ENCODE results near the gene CCR4. TPM values are rescaled to one million over a fixed set of nuclear protein-coding genes. Genes with fewer than 3 reads are reported as not detected.
"Not testable (repeated sequence)": the region's sequence is repeated elsewhere in the genome, so short reads cannot be mapped to it uniquely, and the experiment has no call there.

Gene CCR4
- total RNA-seq, 2 donors from 2014 or later: 0.14 to 1.2 TPM

DNA sequence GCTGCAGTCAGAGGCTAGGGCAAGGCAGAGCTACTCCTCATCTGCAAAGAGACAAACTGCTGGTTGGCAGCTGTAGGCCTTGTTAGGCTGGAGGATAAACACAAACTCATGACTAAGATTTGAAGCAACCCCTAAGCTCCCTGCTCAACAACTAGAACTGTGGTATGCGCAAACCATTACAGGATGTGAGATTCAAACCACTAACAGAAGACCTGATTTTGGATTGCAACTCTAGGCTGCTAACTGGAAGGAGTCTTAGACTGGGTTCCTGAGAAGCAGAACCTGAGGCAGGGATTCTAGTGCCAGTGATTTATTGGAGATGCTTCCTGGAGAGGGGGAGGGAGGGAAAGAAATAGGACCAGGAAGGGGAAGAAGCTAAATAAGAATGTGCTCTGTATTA is 22.5 kb downstream of the CCR4 start:
- intact Hi-C loops (cut with DNase I): no loop called here
- H3K4me1 ChIP-seq (replicated peaks): no peaks in the 10 kb centered on the region
- no peaks in the 10 kb centered on the region for H3K9me3 ChIP-seq
- TF ChIP-seq POLR2AphosphoS5 (IDR thresholded peaks at IDR 0.05): no peak
- TF ChIP-seq, protein P1, sequence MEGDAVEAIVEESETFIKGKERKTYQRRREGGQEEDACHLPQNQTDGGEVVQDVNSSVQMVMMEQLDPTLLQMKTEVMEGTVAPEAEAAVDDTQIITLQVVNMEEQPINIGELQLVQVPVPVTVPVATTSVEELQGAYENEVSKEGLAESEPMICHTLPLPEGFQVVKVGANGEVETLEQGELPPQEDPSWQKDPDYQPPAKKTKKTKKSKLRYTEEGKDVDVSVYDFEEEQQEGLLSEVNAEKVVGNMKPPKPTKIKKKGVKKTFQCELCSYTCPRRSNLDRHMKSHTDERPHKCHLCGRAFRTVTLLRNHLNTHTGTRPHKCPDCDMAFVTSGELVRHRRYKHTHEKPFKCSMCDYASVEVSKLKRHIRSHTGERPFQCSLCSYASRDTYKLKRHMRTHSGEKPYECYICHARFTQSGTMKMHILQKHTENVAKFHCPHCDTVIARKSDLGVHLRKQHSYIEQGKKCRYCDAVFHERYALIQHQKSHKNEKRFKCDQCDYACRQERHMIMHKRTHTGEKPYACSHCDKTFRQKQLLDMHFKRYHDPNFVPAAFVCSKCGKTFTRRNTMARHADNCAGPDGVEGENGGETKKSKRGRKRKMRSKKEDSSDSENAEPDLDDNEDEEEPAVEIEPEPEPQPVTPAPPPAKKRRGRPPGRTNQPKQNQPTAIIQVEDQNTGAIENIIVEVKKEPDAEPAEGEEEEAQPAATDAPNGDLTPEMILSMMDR (IDR thresholded peaks at IDR 0.05): no peak
- no peak for TF ChIP-seq POLR2A (IDR thresholded peaks at IDR 0.05)
- no peak overlapping the region for H3K4me3 ChIP-seq
- H3K27me3 ChIP-seq (replicated peaks; ENCODE audit: insufficient read depth): no peaks in the 10 kb centered on the region
- H3K27ac ChIP-seq: no peak overlapping the region
- 89% methylated on average over 1 of the region's 1 CpG for WGBS
- no peaks in the 10 kb centered on the region for H3K36me3 ChIP-seq
- DNase-seq (ENCODE audit: low spot score): no peak

GRCh38 chr3:32975891-32976595 is 24.6 kb downstream of the CCR4 start:
- no peak for TF ChIP-seq POLR2AphosphoS5 (IDR thresholded peaks at IDR 0.05)
- TF ChIP-seq, protein P1 (IDR thresholded peaks at IDR 0.05): no peak
- TF ChIP-seq POLR2A (IDR thresholded peaks at IDR 0.05): no peak
- H3K27ac ChIP-seq: no peak overlapping the region
- intact Hi-C loops (cut with DNase I): no loop called here
- no peaks in the 10 kb centered on the region for H3K27me3 ChIP-seq (replicated peaks; ENCODE audit: insufficient read depth)
- no peaks in the 10 kb centered on the region for H3K9me3 ChIP-seq
- DNase-seq (ENCODE audit: low spot score): no peak
- H3K36me3 ChIP-seq: no peaks in the 10 kb centered on the region
- no peaks in the 10 kb centered on the region for H3K4me1 ChIP-seq (replicated peaks)
- 90% methylated on average over 6 of the region's 6 CpGs for WGBS
- H3K4me3 ChIP-seq: no peak overlapping the region

GRCh38 chr3:32977861-32978260 is 26.4 kb downstream of the CCR4 start:
- WGBS: 66% methylated on average over 10 of the region's 10 CpGs
- Histone ChIP-seq H3K36me3 (no peaks in the 10 kb centered on the region), H3K27me3 (replicated peaks; ENCODE audit: insufficient read depth) (no peaks in the 10 kb centered on the region), H3K27ac (no peak overlapping the region), H3K4me3 (no peak overlapping the region), H3K9me3 (no peaks in the 10 kb centered on the region), H3K4me1 (replicated peaks) (no peaks in the 10 kb centered on the region)
- TF ChIP-seq POLR2AphosphoS5 (IDR thresholded peaks at IDR 0.05): no peak
- TF ChIP-seq POLR2A (IDR thresholded peaks at IDR 0.05): no peak
- TF ChIP-seq, protein P1 (IDR thresholded peaks at IDR 0.05): no peak
- intact Hi-C loops (cut with DNase I): no loop called here
- DNase-seq (ENCODE audit: low spot score): no peak

GRCh38 chr3:32978331-32978730 is 26.9 kb downstream of the CCR4 start:
- H3K36me3 ChIP-seq: no peaks in the 10 kb centered on the region
- no peak overlapping the region for H3K27ac ChIP-seq
- whole genome bisulfite sequencing: 74% methylated on average over 5 of the region's 5 CpGs
- H3K27me3 ChIP-seq (replicated peaks; ENCODE audit: insufficient read depth): no peaks in the 10 kb centered on the region
- no peaks in the 10 kb centered on the region for H3K4me1 ChIP-seq (replicated peaks)
- DNase-seq (ENCODE audit: low spot score): no peak
- TF ChIP-seq, protein P1 (IDR thresholded peaks at IDR 0.05): no peak
- TF ChIP-seq POLR2A (IDR thresholded peaks at IDR 0.05): no peak
- no peak for TF ChIP-seq POLR2AphosphoS5 (IDR thresholded peaks at IDR 0.05)
- intact Hi-C loops (cut with DNase I): no loop called here
- no peak overlapping the region for H3K4me3 ChIP-seq
- H3K9me3 ChIP-seq: no peaks in the 10 kb centered on the region

DNA sequence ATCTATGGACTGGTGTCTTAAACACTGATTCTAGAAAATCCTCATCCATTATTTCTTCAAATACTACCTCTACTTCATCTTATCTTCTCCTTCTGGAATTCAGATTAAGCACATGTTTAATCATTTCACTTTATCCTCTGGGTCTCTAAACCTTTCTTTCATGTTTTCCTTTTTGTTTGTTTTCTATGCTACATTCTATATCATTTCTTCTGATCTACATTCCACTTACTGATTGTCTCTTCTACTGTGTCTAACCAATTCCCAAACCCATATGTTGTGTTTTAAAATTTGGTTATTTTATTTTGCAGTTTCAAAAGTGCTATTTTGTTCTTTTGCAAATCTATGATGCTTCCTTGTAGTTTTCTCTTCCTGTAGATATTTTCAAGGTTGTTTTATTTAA is 31.7 kb downstream of the CCR4 start:
- TF ChIP-seq, protein P1 (IDR thresholded peaks at IDR 0.05): no peak
- TF ChIP-seq POLR2AphosphoS5 (IDR thresholded peaks at IDR 0.05) (no peak), POLR2A (IDR thresholded peaks at IDR 0.05) (no peak)
- Histone ChIP-seq H3K4me3 (no peak overlapping the region), H3K27ac (no peak overlapping the region), H3K9me3 (no peaks in the 10 kb centered on the region), H3K4me1 (replicated peaks) (no peaks in the 10 kb centered on the region), H3K36me3 (no peaks in the 10 kb centered on the region), H3K27me3 (replicated peaks; ENCODE audit: insufficient read depth) (no peaks in the 10 kb centered on the region)
- no peak for DNase-seq (ENCODE audit: low spot score)
- intact Hi-C loops (cut with DNase I): no loop called here

DNA sequence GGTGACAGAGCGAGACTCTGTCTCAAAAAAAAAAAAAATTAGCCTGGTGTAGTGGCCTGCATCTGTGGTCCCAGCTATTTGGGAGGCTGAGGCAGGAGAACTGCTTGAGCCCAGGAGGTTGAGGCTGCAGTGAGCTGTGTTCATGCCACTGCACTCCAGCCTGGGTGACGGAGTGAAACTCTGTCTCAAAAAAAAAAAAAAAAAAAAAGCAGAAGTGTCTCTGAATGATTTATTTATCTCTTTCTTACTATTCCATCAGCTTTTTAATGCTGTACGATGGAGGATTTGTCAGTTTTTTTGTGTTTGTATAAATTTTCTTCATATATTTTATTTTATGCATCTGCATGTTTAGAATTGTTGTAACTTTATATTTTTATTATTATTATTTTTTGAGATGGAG is 33.5 kb downstream of the CCR4 start:
- H3K27me3 ChIP-seq (replicated peaks; ENCODE audit: insufficient read depth); DNase-seq (ENCODE audit: low spot score); H3K4me3 ChIP-seq; H3K4me1 ChIP-seq (replicated peaks); H3K36me3 ChIP-seq; H3K27ac ChIP-seq; intact Hi-C loops (cut with DNase I); H3K9me3 ChIP-seq: not testable (repeated sequence)
- 92% methylated on average over 3 of the region's 3 CpGs for WGBS

Data from prostate gland (tissue), 2 donors.